G401.6 (cell line): ENCODE results near the gene LDAH.
"Not testable (repeated sequence)": the region's sequence is repeated elsewhere in the genome, so short reads cannot be mapped to it uniquely, and the experiment has no call there.

Experiments
- FAIRE-seq: peaks from 2 replicates; lab custom pipeline; 2012; peaks lifted over from hg19 to GRCh38; lab: Jason Lieb, UNC

Gene LDAH

GRCh38 chr2:20722592-20723240 is 100.2 kb downstream of the LDAH start:
- no peak for FAIRE-seq

GRCh38 chr2:20717641-20718040 is 105.3 kb downstream of the LDAH start:
- FAIRE-seq = no peak

GRCh38 chr2:20716164-20716563 is 106.7 kb downstream of the LDAH start:
- FAIRE-seq = not testable (repeated sequence)

- not testable (repeated sequence) for FAIRE-seq
Measured at GRCh38 chr2:20714412-20714811, 108.5 kb downstream of the LDAH start.

GRCh38 chr2:20713585-20713984 is 109.3 kb downstream of the LDAH start:
- FAIRE-seq = not testable (repeated sequence)

GRCh38 chr2:20711641-20712040 is 111.3 kb downstream of the LDAH start:
- not testable (repeated sequence) for FAIRE-seq

GRCh38 chr2:20707601-20708000 is 115.3 kb downstream of the LDAH start:
- FAIRE-seq = no peak

GRCh38 chr2:20706786-20707185 is 116.1 kb downstream of the LDAH start:
- FAIRE-seq = no peak

- FAIRE-seq = no peak
Measured at GRCh38 chr2:20706217-20706616, 116.7 kb downstream of the LDAH start.

- FAIRE-seq = no peak
Measured at GRCh38 chr2:20704886-20705285, 118.0 kb downstream of the LDAH start.

GRCh38 chr2:20702563-20702962 is 120.3 kb downstream of the LDAH start:
- no peak for FAIRE-seq

- FAIRE-seq = no peak
Measured at GRCh38 chr2:20698916-20699613, 123.8 kb downstream of the LDAH start.

- FAIRE-seq = peak; percentile 34
Measured at GRCh38 chr2:20697322-20697934, 125.5 kb downstream of the LDAH start.

GRCh38 chr2:20696366-20696765 is 126.5 kb downstream of the LDAH start:
- no peak for FAIRE-seq

GRCh38 chr2:20693317-20693716 is 129.6 kb downstream of the LDAH start:
- FAIRE-seq = no peak

GRCh38 chr2:20692081-20692480 is 130.8 kb downstream of the LDAH start:
- no peak for FAIRE-seq

- no peak for FAIRE-seq
Measured at GRCh38 chr2:20691076-20691734, 131.7 kb downstream of the LDAH start.

GRCh38 chr2:20689428-20690264 is 133.3 kb downstream of the LDAH start:
- no peak for FAIRE-seq

GRCh38 chr2:20687260-20687832 is 135.6 kb downstream of the LDAH start:
- FAIRE-seq = no peak

GRCh38 chr2:20684581-20685063 is 138.3 kb downstream of the LDAH start:
- no peak for FAIRE-seq

GRCh38 chr2:20682167-20682920 is 140.6 kb downstream of the LDAH start:
- FAIRE-seq = no peak
